HG03521 (cell line): ENCODE results near the gene TLX2.
A peak's percentile ranks its signal among the peaks of the same experiment; 100 is the strongest.
"Not testable (repeated sequence)": the region's sequence is repeated elsewhere in the genome, so short reads cannot be mapped to it uniquely, and the experiment has no call there.

Experiments
- ATAC-seq: cut with Tn5 transposase; IDR thresholded peaks from one replicate; pipeline ENCODE4 v1.9.1; 2021; ENCODE audit warnings: mild to moderate bottlenecking, moderate library complexity; ENCODE audit not compliant: unreplicated experiment

TLX2 gene

GRCh38 chr2:74552914-74553811 lies 38.9 kb downstream of the TLX2 start:
- ATAC-seq = no peak

DNA sequence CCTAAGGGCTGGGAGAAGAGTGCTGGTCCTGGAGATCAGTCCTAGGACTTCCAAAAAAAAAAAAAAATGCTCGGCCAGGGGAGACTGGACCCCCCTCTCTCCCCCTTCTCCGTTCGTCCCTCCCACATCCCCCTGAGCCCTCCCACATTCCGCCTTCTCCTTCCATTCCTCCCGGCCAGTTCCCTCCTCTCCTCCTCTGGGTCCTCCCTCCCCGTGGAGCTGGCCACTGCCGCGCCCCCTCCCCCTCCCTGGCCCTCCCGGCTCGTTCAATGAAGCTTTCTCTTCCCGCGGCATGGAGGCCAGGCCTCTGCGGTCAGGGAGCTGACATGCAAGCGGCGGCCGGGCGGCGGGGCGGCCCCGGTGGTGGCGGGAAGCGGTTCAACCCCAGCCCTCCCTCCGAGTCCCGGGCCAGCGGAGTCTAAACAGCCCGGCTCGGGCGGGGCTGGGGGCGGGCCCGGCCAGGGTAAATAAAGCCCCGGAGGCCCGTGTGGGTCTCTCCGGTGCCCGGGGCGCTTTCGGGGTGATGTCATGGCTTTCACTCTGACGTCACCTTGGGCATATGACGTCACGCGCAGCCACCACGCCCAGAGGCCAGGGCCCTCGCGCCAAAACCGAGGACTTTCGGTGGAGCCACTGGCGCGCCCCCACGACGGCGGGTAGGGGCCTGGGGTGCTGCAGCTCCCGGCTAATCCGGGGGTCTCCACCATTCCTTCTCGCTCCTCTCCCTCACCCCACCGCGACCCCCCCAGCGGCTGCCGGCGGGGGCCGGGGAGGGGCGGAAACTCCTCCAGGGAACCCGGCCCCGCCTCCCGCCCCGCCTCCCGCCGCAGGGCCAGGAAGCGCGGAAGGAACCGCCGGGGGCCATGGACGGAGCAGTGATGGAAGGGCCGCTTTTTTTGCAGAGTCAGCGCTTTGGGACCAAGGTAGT lies 39.9 kb downstream of the TLX2 start, which contains the start of the genes DOK1 and LOXL3:
Gene DOK1 (plus strand): TSS at position 829 of the 928 bp plus-strand sequence. CDS start 35 bp downstream, at position 864.
Gene LOXL3 (minus strand): TSS at position 51 of the 928 bp plus-strand sequence. CDS start 1,308 bp downstream, outside the sequence.
- ATAC-seq = peak; percentile 45

GRCh38 chr2:74554820-74555531 lies 40.7 kb downstream of the TLX2 start:
- peak; percentile 39 for ATAC-seq

- ATAC-seq = no peak
Measured at GRCh38 chr2:74555610-74556103, 41.4 kb downstream of the TLX2 start.

DNA sequence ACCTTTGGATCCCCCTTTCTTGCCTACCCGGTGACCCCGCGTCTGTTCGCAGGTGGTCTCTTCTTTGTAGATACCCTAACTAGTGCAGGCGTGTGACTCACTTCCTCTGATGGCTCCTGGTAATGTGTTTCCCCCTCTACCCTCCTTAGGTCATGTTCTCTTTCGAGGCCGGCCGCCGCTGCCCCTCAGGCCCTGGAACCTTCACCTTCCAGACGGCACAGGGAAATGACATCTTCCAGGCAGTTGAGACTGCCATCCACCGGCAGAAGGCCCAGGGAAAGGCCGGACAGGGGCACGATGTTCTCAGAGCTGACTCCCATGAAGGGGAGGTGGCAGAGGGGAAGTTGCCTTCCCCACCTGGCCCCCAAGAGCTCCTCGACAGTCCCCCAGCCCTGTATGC lies 41.9 kb downstream of the TLX2 start:
- no peak for ATAC-seq

GRCh38 chr2:74556831-74557370 lies 42.7 kb downstream of the TLX2 start:
- no peak for ATAC-seq

DNA sequence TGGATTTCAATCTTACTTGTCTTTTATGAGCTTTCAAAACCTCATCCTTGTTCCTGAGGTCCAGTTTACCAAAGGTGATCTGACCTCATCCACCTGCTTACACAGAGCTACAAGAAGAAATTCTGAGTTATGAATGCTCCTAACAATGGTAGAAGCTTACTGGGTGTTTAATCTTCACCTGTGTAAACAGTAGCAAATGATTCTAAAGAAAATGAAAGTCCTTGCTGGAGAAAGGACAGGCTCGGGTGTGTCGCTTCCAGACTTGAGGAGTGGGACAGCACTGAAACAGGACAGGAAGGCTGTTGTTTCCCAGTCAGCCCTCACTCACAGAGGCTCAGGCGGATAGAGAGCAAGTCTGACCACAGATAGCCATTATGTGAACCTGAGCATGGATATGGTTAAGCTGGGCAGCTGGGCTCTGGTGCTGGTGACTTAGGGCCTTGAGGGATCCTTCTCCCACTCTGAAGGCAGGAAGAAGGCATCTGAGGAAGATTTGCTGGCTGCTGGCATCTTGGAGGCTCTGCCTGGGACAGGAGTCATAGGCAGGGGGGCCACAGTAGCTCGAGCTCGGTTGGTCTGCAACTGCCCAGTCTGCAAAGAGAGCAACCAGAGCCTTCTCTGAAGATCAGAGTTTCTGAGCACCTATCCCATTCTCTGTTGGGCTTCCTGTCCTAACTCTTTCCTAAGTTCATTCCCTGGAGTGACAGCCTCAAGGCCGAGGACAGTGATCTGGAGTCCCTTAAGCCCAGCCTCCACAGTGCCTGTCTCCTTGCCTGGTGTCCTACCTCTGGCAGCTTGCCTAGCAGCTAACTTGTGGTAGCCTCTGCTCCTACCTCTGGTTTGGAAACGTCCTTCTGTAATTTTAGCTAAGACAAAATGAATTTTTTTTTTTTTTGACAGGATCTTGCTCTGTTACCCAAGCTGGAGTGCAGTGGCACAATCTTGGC lies 44.3 kb downstream of the TLX2 start:
- no peak for ATAC-seq

GRCh38 chr2:74559912-74560311 lies 45.7 kb downstream of the TLX2 start:
- no peak for ATAC-seq

DNA sequence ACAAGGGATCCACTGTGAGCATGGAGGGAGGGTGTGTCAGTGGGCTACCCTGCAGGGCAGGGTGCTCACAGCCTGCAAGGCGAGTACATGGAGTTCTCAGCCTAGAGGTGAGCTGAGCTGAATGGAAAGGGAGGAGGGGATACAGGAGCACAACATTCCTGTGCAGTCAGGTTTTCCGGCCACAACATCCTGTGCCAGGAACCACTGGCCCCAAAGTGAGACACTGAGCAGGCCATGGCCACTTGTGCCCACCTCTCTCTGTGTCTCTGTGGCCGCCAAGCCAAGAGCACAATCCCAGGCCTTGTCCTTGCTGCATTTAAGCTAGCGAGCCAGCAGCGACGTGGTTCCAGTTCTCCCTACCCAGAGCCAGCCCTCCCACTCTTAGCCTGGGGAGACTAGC lies 46.3 kb downstream of the TLX2 start:
- no peak for ATAC-seq

DNA sequence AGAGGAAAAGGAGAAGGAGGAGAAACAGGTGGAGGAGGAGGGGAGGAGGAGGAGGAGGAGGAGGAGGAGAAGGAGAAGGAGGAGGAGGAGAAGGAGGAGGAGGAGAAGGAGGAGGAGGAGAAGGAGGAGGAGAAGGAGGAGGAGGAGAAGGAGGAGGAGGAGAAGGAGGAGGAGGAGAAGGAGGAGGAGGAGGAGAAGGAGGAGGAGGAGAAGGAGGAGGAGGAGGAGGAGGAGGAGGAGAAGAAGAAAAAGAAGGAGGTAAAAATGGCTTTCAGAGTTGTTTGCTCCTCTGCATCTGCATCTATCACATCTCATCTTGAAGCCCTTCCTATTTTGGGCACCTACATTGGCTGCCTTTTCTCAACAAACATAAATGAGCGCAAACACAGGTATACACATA lies 46.8 kb downstream of the TLX2 start:
- ATAC-seq = not testable (repeated sequence)

DNA sequence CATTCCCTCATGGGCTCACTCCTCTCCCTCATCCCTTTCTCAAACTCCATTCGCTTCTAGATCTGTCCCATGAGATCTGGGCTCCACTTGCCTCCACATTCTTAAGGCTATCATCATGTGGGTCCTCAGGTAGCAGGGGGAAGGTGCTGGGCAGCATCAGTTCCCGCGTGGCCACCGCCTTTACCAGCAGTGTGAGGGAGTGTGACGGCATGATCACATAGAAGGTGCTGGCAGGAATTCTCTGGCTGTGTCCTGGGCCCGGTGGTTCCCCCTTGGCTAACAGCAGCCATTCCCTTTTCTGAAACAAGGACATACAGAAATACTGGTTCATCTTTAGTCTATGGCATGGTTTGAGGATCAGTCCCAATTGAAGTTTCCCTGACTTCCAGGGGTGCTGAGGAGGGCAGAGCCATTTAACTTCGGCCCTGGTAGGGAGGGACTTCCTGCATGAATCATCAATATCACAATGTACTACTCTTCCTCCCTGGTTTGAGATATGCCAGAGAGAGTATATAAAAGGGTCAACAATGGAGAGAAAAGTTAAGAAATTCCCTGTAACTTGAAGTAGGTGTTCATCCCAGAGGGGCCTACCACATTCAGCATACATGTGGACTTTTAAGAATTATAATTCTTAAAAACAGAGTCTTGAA lies 48.0 kb downstream of the TLX2 start:
- ATAC-seq = no peak

GRCh38 chr2:74564222-74564621 lies 50.0 kb downstream of the TLX2 start:
- ATAC-seq = no peak

DNA sequence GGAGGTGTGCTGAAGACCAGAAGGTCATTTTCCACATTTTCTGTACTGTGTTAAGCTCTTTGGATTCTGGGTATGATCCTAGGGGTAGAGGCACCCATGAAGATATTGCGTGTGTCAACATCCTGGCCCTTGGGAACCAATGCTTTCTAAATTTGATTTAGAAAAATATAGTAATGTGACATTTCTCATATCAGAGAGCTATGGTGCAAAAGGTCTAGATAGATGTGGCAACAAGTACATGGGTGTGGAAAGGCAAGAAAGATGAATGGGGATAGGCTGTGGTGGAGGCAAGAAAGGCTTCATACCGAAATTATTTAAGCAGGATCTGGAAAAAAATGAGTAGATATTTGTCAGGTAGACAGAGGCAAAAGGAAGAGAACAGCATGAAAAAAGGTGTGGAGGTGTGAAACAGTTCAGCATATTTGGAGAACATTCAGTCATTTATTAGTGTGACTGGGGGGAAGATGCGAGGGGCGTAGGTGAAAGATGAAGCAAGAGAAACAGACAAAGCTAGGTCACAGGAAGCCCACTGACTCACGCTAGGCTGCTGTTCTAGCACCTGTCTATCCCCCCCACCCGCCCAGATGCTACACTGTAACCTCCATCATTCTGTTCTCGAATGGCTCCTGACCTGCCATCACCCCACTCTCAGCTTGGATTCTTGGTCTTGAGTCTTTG lies 52.0 kb downstream of the TLX2 start:
- ATAC-seq = no peak

DNA sequence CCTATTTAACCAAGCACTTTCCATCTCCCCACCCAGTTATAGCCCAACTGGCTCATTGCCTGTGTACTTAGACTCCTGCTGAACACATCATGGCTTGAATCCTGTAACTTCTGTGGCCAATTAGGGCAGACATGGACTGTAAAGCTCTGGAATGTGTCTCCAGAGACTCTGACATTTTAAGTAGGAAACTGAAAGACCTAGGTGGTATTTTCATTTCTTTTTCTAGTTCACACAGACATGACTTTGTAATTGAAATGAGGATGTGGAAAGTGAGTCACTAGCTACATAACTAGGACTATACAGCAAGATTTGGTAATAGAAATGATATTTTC lies 52.5 kb downstream of the TLX2 start:
- no peak for ATAC-seq
